ENCODE data around the gene SLC16A11. TPM values are rescaled to one million over a fixed set of nuclear protein-coding genes. Genes with fewer than 3 reads are reported as not detected.

Gene SLC16A11
- total RNA-seq, 1 donor from 2014 or later = not detected

DNA sequence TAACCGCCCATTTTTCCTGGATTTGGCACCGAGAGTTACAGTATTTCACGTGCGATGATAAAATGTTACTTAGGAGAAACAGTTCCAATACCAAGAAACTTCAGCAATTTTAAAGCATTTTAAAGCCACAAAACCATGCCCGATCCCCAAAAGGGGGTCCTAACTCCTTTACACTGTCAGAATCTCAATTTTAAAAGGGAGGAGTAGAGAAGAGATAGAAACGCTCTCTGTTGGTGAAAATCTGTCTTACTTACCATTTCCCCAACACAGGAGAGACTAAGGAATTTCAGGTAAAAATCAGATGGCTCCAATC, 32.0 kb downstream of the SLC16A11 start:
- Mint-ChIP-seq H3K9me3 (ENCODE audit: unreplicated experiment) (no peaks in the 10 kb centered on the region), H3K27ac (ENCODE audit: unreplicated experiment) (peak overlapping the region; percentile 100), H3K4me3 (ENCODE audit: unreplicated experiment) (peak overlapping the region; percentile 98), H3K36me3 (ENCODE audit: low read depth, unreplicated experiment) (peaks cover 2% of the 10 kb centered on the region), H3K27me3 (ENCODE audit: low read depth, unreplicated experiment) (no peaks in the 10 kb centered on the region), H3K4me1 (ENCODE audit: low read depth, unreplicated experiment) (peaks cover 32% of the 10 kb centered on the region)
- Histone ChIP-seq H3K4me3 (ENCODE audit: insufficient read depth, low read depth, low read length) (peak overlapping the region; percentile 82), H3K79me2 (ENCODE audit: insufficient read depth, low read length) (peaks cover 57% of the 10 kb centered on the region), H2AFZ (ENCODE audit: low read depth, low read length) (peak overlapping the region; percentile 96), H3K4me2 (ENCODE audit: low read length) (peak overlapping the region; percentile 89), H3K9ac (ENCODE audit: low read length) (peak overlapping the region; percentile 94), H4K20me1 (ENCODE audit: insufficient read depth, low read length) (peaks cover 29% of the 10 kb centered on the region), H3K4me1 (ENCODE audit: insufficient read depth, low read length) (peaks cover 33% of the 10 kb centered on the region), H3K27me3 (ENCODE audit: insufficient read depth, low read length) (no peaks in the 10 kb centered on the region), H3K27ac (ENCODE audit: low read depth, low read length) (peak overlapping the region; percentile 99), H3K9me3 (ENCODE audit: insufficient read depth, low read depth, low read length) (no peaks in the 10 kb centered on the region), H3K36me3 (ENCODE audit: insufficient read depth, low read length) (no peaks in the 10 kb centered on the region)
- TF ChIP-seq, protein P1, sequence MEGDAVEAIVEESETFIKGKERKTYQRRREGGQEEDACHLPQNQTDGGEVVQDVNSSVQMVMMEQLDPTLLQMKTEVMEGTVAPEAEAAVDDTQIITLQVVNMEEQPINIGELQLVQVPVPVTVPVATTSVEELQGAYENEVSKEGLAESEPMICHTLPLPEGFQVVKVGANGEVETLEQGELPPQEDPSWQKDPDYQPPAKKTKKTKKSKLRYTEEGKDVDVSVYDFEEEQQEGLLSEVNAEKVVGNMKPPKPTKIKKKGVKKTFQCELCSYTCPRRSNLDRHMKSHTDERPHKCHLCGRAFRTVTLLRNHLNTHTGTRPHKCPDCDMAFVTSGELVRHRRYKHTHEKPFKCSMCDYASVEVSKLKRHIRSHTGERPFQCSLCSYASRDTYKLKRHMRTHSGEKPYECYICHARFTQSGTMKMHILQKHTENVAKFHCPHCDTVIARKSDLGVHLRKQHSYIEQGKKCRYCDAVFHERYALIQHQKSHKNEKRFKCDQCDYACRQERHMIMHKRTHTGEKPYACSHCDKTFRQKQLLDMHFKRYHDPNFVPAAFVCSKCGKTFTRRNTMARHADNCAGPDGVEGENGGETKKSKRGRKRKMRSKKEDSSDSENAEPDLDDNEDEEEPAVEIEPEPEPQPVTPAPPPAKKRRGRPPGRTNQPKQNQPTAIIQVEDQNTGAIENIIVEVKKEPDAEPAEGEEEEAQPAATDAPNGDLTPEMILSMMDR (IDR thresholded peaks at IDR 0.05; ENCODE audit: insufficient read depth, low read depth, low read length) = no peak
- TF ChIP-seq EZH2 (IDR thresholded peaks at IDR 0.05; ENCODE audit: insufficient read depth, low read length) = no peak
- DNase-seq (ENCODE audit: low read depth) = no peak
- FAIRE-seq = no peak

DNA sequence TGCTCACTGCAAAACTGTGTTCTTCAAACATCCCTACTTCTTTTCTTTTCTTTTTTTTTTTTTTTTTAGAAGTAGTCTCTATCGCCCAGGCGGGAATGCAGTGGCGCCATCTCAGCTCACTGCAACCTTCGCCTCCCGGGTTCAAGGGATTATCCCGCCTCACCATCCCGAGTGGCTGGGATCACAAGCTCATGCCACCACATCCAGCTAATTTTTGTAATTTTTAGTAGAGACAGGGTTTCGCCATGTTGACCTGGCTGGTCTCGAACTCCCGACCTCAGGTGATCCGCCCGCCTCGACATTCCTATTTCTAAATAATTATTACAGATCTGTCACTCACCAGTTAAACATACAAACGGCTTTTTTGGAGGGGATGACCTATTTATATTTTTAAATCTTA, 32.5 kb downstream of the SLC16A11 start:
- TF ChIP-seq, protein P1 (IDR thresholded peaks at IDR 0.05; ENCODE audit: insufficient read depth, low read depth, low read length) = no peak
- TF ChIP-seq EZH2 (IDR thresholded peaks at IDR 0.05; ENCODE audit: insufficient read depth, low read length) = no peak
- H3K36me3 Mint-ChIP-seq (ENCODE audit: low read depth, unreplicated experiment) = peaks cover 2% of the 10 kb centered on the region
- Histone ChIP-seq H3K79me2 (ENCODE audit: insufficient read depth, low read length) (peaks cover 62% of the 10 kb centered on the region), H3K4me2 (ENCODE audit: low read length) (peak overlapping the region; percentile 89), H3K27ac (ENCODE audit: low read depth, low read length) (peak overlapping the region; percentile 99), H3K4me3 (ENCODE audit: insufficient read depth, low read depth, low read length) (peak overlapping the region; percentile 82), H2AFZ (ENCODE audit: low read depth, low read length) (no peak overlapping the region), H3K27me3 (ENCODE audit: insufficient read depth, low read length) (no peaks in the 10 kb centered on the region), H3K36me3 (ENCODE audit: insufficient read depth, low read length) (no peaks in the 10 kb centered on the region), H3K9ac (ENCODE audit: low read length) (peak overlapping the region; percentile 94), H4K20me1 (ENCODE audit: insufficient read depth, low read length) (peaks cover 34% of the 10 kb centered on the region), H3K9me3 (ENCODE audit: insufficient read depth, low read depth, low read length) (no peaks in the 10 kb centered on the region), H3K4me1 (ENCODE audit: insufficient read depth, low read length) (peaks cover 33% of the 10 kb centered on the region)
- no peak for FAIRE-seq
- H3K27me3 Mint-ChIP-seq (ENCODE audit: low read depth, unreplicated experiment) = no peaks in the 10 kb centered on the region
- no peaks in the 10 kb centered on the region for H3K9me3 Mint-ChIP-seq (ENCODE audit: unreplicated experiment)
- peak overlapping the region; percentile 98 for H3K4me3 Mint-ChIP-seq (ENCODE audit: unreplicated experiment)
- H3K27ac Mint-ChIP-seq (ENCODE audit: unreplicated experiment) = no peak overlapping the region
- peaks cover 32% of the 10 kb centered on the region for H3K4me1 Mint-ChIP-seq (ENCODE audit: low read depth, unreplicated experiment)
- no peak for DNase-seq (ENCODE audit: low read depth)

DNA sequence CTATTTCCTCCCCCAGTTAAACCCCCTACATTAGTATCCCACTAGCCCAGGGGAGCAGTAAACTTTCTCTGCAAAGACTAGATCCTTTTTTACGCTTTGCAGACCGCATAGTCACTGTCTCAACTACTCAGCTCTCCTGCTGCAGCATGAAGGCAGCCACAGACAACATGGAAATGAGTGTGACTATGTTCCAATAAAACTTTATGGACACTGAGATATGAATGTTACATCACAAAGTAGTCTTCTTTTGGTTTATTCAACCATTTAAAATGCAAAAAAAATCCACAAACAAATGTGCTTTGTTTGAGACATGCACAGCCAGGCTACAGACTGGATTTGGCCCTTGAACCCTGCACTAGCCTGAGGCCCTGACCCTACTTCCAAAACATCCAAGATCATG, 33.4 kb downstream of the SLC16A11 start:
- Mint-ChIP-seq H3K36me3 (ENCODE audit: low read depth, unreplicated experiment) (peaks cover 2% of the 10 kb centered on the region), H3K27ac (ENCODE audit: unreplicated experiment) (no peak overlapping the region), H3K27me3 (ENCODE audit: low read depth, unreplicated experiment) (no peaks in the 10 kb centered on the region), H3K4me1 (ENCODE audit: low read depth, unreplicated experiment) (peaks cover 26% of the 10 kb centered on the region), H3K4me3 (ENCODE audit: unreplicated experiment) (peak overlapping the region; percentile 98), H3K9me3 (ENCODE audit: unreplicated experiment) (no peaks in the 10 kb centered on the region)
- Histone ChIP-seq H3K36me3 (ENCODE audit: insufficient read depth, low read length) (no peaks in the 10 kb centered on the region), H3K4me2 (ENCODE audit: low read length) (peak overlapping the region; percentile 89), H3K9ac (ENCODE audit: low read length) (no peak overlapping the region), H3K4me3 (ENCODE audit: insufficient read depth, low read depth, low read length) (peak overlapping the region; percentile 82), H2AFZ (ENCODE audit: low read depth, low read length) (no peak overlapping the region), H4K20me1 (ENCODE audit: insufficient read depth, low read length) (peaks cover 39% of the 10 kb centered on the region), H3K27ac (ENCODE audit: low read depth, low read length) (no peak overlapping the region), H3K4me1 (ENCODE audit: insufficient read depth, low read length) (peaks cover 27% of the 10 kb centered on the region), H3K9me3 (ENCODE audit: insufficient read depth, low read depth, low read length) (no peaks in the 10 kb centered on the region), H3K79me2 (ENCODE audit: insufficient read depth, low read length) (peaks cover 66% of the 10 kb centered on the region), H3K27me3 (ENCODE audit: insufficient read depth, low read length) (no peaks in the 10 kb centered on the region)
- TF ChIP-seq, protein P1 (IDR thresholded peaks at IDR 0.05; ENCODE audit: insufficient read depth, low read depth, low read length) = no peak
- TF ChIP-seq EZH2 (IDR thresholded peaks at IDR 0.05; ENCODE audit: insufficient read depth, low read length) = no peak
- FAIRE-seq (no peak), DNase-seq (ENCODE audit: low read depth) (no peak)

Measured in astrocyte (in vitro differentiated cells and primary cell).